B cell (primary cell): ENCODE results near the gene RIPK1.

Experiments used
- CTCF ChIP-seq: fragments of 200-600 bp; IDR thresholded peaks from one replicate; pipeline ENCODE4 v1.8.0; 2022; ENCODE audit warnings: antibody characterized with exemption, mild to moderate bottlenecking
- EZH2 ChIP-seq: IDR thresholded peaks from 2 replicates; pipeline ENCODE4 v1.6.1; 2012; ENCODE audit warnings: borderline replicate concordance, low read depth, mild to moderate bottlenecking, moderate library complexity, low read length; ENCODE audit not compliant: insufficient read depth, poor library complexity, severe bottlenecking

- TF ChIP-seq CTCF (no peak), EZH2 (no peak)
Measured at GRCh38 chr6:3159805-3160781, 91.8 kb downstream of the RIPK1 start.
